OCI-LY7 (cell line): ENCODE data around the gene SLC66A2. TPM values are rescaled to one million over a fixed set of nuclear protein-coding genes. Genes with fewer than 3 reads are reported as not detected.

Experiments
- BruUV-seq: library from RNA; stranded (reverse); fragments of 400-500 nt; replicated peaks from 2 replicates; lab custom pipeline; 2021; lab: Mats Ljungman, UMichigan
- CTCF ChIA-PET: fragments of 300-600 bp; sonication (Branson Sonifier 250); formaldehyde crosslinking; loops from one replicate; lab custom pipeline; 2022; ENCODE audit warnings: antibody characterized with exemption; ENCODE audit not compliant: unreplicated experiment; lab: Charles Lee
- POLR2A ChIA-PET: fragments of 300-600 bp; sonication (Branson Sonifier 250); formaldehyde crosslinking; loops from one replicate; lab custom pipeline; 2022; ENCODE audit warnings: antibody characterized with exemption; lab: Charles Lee
- DNase-seq: peaks from one replicate; pipeline ENCODE4 v3.0.0-alpha.2; 2015; ENCODE audit warnings: low spot score
- H2AFZ ChIP-seq: fragments of 200-600 bp; sonication (generic), shearing (Covaris generic); 2 replicates; pipeline ENCODE4 v1.6.1; 2014; ENCODE audit warnings: mild to moderate bottlenecking, antibody characterized with exemption, low read length, moderate library complexity
- H3K27ac ChIP-seq: fragments of 200-600 bp; sonication (generic); 2 replicates; pipeline ENCODE4 v1.5.1; 2014; ENCODE audit warnings: mixed run types, low read depth, mild to moderate bottlenecking, moderate library complexity, low read length, inconsistent platforms; ENCODE audit not compliant: poor library complexity, severe bottlenecking
- H3K36me3 ChIP-seq: fragments of 200-600 bp; sonication (generic); 2 replicates; pipeline ENCODE4 v1.6.1; 2014; ENCODE audit warnings: mild to moderate bottlenecking, antibody characterized with exemption, low read length, moderate library complexity, mixed read lengths; ENCODE audit not compliant: insufficient read depth
- H3K4me1 ChIP-seq: fragments of 200-600 bp; sonication (generic); 2 replicates; pipeline ENCODE4 v1.5.1; 2014; ENCODE audit warnings: mild to moderate bottlenecking, low read length; ENCODE audit not compliant: insufficient read depth, poor library complexity, severe bottlenecking
- H3K4me2 ChIP-seq: fragments of 200-600 bp; sonication (generic); 2 replicates; pipeline ENCODE4 v1.6.1; 2014; ENCODE audit warnings: mild to moderate bottlenecking, low read length
- H3K4me3 ChIP-seq: fragments of 200-600 bp; sonication (generic); 2 replicates; pipeline ENCODE4 v1.5.1; 2014; ENCODE audit warnings: mild to moderate bottlenecking, low read depth, low read length; ENCODE audit not compliant: poor library complexity, severe bottlenecking
- H3K79me2 ChIP-seq: fragments of 200-600 bp; sonication (generic); 2 replicates; pipeline ENCODE4 v1.6.1; 2016; ENCODE audit warnings: low read depth, mild to moderate bottlenecking, low read length, moderate library complexity, mixed read lengths; ENCODE audit not compliant: insufficient read depth
- H3K9me2 ChIP-seq: fragments of 200-600 bp; sonication (generic); 2 replicates; pipeline ENCODE4 v1.6.1; 2016; ENCODE audit warnings: mild to moderate bottlenecking, low read length, mixed read lengths; ENCODE audit not compliant: insufficient read depth
- H3K9me3 ChIP-seq: fragments of 200-600 bp; sonication (generic); 2 replicates; pipeline ENCODE4 v1.6.1; 2014; ENCODE audit warnings: mild to moderate bottlenecking, mixed run types, low read length, mixed read lengths
- H4K20me1 ChIP-seq: fragments of 200-600 bp; sonication (generic); 2 replicates; pipeline ENCODE4 v1.6.1; 2014; ENCODE audit warnings: mild to moderate bottlenecking, antibody characterized with exemption, low read length, moderate library complexity, mixed read lengths; ENCODE audit not compliant: insufficient read depth
- EZH2phosphoT487 ChIP-seq: fragments of 200-600 bp; sonication (generic); IDR thresholded peaks from 2 replicates; pipeline ENCODE4 v1.6.1; 2018; ENCODE audit warnings: low read depth, borderline replicate concordance, mild to moderate bottlenecking, mixed run types, antibody characterized with exemption, low read length, moderate library complexity, mixed read lengths
- intact Hi-C: fragments of 100-400 bp; cut with micrococcal nuclease; formaldehyde crosslinking; loops from one replicate; pipeline ENCODE4 v1.10.0; 2022; ENCODE audit not compliant: unreplicated experiment
- total RNA-seq, 2 experiments: library from RNA; depleted of rRNA in 1 of 2; stranded (reverse); fragments of >200 nt in 1 of 2; shearing (Covaris generic) in 1 of 2; gene quantifications; 2 replicates each; pipeline ENCODE4 v1.2.3, GENCODE V29; 2014 to 2022
- TF ChIP-seq, protein P1 (sequence below): fragments of 200-600 bp; sonication (generic); conservative IDR thresholded peaks from 2 replicates; pipeline ENCODE4 v1.5.1; 2014; ENCODE audit warnings: mild to moderate bottlenecking, antibody characterized with exemption, low read length, moderate library complexity, mixed read lengths

Gene SLC66A2
- total RNA-seq, 2 experiments from 2014 or later, result 14.5 to 17.9 TPM

DNA sequence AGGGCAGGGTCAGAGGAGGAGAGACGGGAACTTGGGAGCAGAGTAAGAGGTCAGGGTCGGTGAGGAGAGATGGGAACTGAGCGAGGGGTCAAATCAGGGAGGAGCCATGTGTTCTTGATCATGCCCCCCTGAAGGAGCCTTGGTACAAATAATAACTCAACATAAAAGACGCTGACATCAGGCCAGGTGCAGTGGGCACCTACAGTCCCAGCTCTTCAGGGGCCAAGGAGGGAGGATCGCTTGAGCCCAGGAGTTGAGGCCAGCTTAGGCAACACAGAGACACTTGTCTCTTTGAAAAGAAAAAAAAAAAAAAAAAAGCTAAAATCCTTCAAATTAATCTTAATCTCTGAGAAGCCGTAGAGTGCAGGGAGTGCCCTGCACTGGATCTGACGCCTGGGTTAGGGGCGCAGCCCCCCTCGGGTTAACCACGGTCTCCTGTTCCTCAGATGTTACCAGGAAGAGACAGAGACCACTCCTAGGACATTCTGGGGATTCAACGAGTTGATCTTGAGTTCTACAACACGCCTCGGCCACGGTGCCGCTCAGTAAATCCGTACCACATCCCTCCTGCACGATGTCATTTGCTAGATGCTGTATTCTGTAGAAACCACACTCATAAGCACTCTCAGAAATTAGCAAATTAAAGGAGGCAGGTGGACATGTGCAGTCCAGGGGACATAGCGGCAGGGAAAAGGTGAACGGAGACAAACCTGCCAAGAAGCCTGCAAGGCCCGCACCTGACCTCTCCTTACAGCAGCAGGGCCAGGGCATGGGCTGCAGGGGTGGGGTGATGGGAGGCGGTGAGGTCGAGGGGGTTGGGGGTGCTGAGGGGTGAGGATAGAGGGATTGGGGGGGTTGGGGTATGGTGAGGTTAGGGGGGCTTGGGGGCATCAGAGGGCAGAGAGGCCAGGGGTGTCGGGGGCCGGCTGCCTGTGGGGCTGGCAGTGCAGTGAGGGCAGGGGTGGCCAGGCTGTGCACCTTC is 29.2 kb downstream of the SLC66A2 start:
- Histone ChIP-seq H3K9me2 (no peaks in the 10 kb centered on the region), H3K79me2 (no peaks in the 10 kb centered on the region), H4K20me1 (no peaks in the 10 kb centered on the region), H3K36me3 (peaks cover 12% of the 10 kb centered on the region; the same call in 1 of the 2 replicates), H3K4me1 (no peaks in the 10 kb centered on the region), H2AFZ (no peak overlapping the region), H3K4me2 (no peak overlapping the region), H3K4me3 (no peak overlapping the region), H3K9me3 (no peaks in the 10 kb centered on the region), H3K27ac (no peak overlapping the region)
- DNase-seq, result no peak
- no TSS peak for BruUV-seq
- ChIA-PET CTCF (no interaction called here), POLR2A (no interaction called here)
- intact Hi-C loops, result no loop called here
- TF ChIP-seq, protein P1, sequence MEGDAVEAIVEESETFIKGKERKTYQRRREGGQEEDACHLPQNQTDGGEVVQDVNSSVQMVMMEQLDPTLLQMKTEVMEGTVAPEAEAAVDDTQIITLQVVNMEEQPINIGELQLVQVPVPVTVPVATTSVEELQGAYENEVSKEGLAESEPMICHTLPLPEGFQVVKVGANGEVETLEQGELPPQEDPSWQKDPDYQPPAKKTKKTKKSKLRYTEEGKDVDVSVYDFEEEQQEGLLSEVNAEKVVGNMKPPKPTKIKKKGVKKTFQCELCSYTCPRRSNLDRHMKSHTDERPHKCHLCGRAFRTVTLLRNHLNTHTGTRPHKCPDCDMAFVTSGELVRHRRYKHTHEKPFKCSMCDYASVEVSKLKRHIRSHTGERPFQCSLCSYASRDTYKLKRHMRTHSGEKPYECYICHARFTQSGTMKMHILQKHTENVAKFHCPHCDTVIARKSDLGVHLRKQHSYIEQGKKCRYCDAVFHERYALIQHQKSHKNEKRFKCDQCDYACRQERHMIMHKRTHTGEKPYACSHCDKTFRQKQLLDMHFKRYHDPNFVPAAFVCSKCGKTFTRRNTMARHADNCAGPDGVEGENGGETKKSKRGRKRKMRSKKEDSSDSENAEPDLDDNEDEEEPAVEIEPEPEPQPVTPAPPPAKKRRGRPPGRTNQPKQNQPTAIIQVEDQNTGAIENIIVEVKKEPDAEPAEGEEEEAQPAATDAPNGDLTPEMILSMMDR, result no peak
- TF ChIP-seq EZH2phosphoT487, result no peak

DNA sequence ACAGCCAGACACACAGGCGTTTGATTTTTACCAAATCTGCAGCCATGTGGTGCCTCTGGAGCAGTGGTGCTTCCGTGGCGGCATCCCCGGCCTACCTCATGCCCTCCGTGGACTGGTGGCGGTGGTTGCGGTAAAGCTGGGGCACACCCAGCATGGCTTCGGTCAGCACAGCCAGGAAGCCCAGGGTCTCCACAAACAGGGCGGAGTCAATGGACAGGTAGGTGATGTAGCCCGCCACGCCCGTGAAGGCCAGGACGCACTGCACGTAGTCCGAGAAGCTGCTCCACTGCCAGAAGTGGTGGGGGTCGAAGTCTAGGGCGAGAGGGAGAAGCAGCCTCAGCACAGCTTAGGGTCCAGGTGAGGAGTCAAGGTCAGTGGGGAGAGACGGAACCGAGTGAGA is 32.4 kb downstream of the SLC66A2 start:
- Histone ChIP-seq H3K4me2 (no peak overlapping the region), H3K27ac (no peak overlapping the region), H3K4me3 (no peak overlapping the region), H4K20me1 (no peaks in the 10 kb centered on the region), H3K36me3 (peaks cover 2% of the 10 kb centered on the region; the same call in 1 of the 2 replicates), H3K9me2 (no peaks in the 10 kb centered on the region), H2AFZ (no peak overlapping the region), H3K4me1 (no peaks in the 10 kb centered on the region), H3K79me2 (no peaks in the 10 kb centered on the region), H3K9me3 (no peaks in the 10 kb centered on the region)
- ChIA-PET CTCF (no interaction called here), POLR2A (no interaction called here)
- BruUV-seq, result no TSS peak
- no peak for DNase-seq
- TF ChIP-seq, protein P1, result no peak
- no peak for TF ChIP-seq EZH2phosphoT487
- intact Hi-C loops, result no loop called here

DNA sequence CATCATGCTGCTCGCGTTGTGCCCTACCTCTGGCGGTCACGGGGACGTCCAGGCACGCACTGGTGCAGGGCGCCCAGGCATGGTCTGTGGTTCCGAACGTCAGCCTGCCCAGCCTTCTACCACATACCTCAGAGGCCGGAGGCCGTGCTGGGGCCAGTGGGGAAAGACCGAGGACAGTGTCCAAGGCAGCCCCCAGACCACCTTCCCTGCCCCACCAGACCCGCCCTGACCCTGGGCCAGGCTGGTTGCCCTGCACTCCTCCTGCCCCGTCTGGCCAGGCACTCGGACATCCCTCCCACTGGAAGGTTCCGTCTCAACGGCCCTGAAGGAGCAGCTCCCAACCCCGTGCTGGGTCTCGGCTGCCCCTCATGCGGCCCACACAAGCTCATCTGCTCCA is 32.8 kb downstream of the SLC66A2 start:
- CTCF ChIA-PET, result no interaction called here
- Histone ChIP-seq H3K27ac (no peak overlapping the region), H2AFZ (no peak overlapping the region), H3K4me1 (no peaks in the 10 kb centered on the region), H4K20me1 (no peaks in the 10 kb centered on the region), H3K36me3 (no peaks in the 10 kb centered on the region), H3K4me2 (no peak overlapping the region), H3K9me2 (no peaks in the 10 kb centered on the region), H3K4me3 (no peak overlapping the region), H3K9me3 (no peaks in the 10 kb centered on the region), H3K79me2 (no peaks in the 10 kb centered on the region)
- no peak for DNase-seq
- POLR2A ChIA-PET, result no interaction called here
- TF ChIP-seq, protein P1, result no peak
- TF ChIP-seq EZH2phosphoT487, result no peak
- BruUV-seq, result no TSS peak
- intact Hi-C loops, result no loop called here
